Measurements from ENCODE around the gene KRTAP5-9.
"Not testable (repeated sequence)": the region's sequence is repeated elsewhere in the genome, so short reads cannot be mapped to it uniquely, and the experiment has no call there.

Gene KRTAP5-9

GRCh38 chr11:71525188-71525937, 22.9 kb upstream of the KRTAP5-9 start:
- no peak overlapping the region for H3K27ac Mint-ChIP-seq
- no peak overlapping the region for H3K4me3 Mint-ChIP-seq
- peaks cover 9% of the 10 kb centered on the region for H3K9me3 Mint-ChIP-seq

GRCh38 chr11:71525938-71526495, 22.2 kb upstream of the KRTAP5-9 start:
- no peak overlapping the region for H3K27ac Mint-ChIP-seq
- no peak for DNase-seq
- CTCF ChIA-PET = no interaction called here
- H3K36me3 Mint-ChIP-seq = no peaks in the 10 kb centered on the region
- H3K4me1 Mint-ChIP-seq = no peaks in the 10 kb centered on the region
- H3K4me3 Mint-ChIP-seq = no peak overlapping the region
- H3K27me3 Mint-ChIP-seq = peaks cover 3% of the 10 kb centered on the region
- peaks cover 9% of the 10 kb centered on the region for H3K9me3 Mint-ChIP-seq

More at GRCh38 chr11:71525188-71525937, 22.9 kb upstream of the KRTAP5-9 start:
- CTCF ChIA-PET = no interaction called here
- DNase-seq = no peak
- Mint-ChIP-seq H3K36me3 (no peaks in the 10 kb centered on the region), H3K27me3 (peaks cover 3% of the 10 kb centered on the region), H3K4me1 (no peaks in the 10 kb centered on the region)

GRCh38 chr11:71526796-71527575, 21.2 kb upstream of the KRTAP5-9 start, which contains the start of gene KRTAP5-7:
Gene KRTAP5-7, plus strand, starts transcription at chr11:71527267. Its CDS starts 34 bp downstream, at chr11:71527301.
- H3K27me3 Mint-ChIP-seq = not testable (repeated sequence)

DNA sequence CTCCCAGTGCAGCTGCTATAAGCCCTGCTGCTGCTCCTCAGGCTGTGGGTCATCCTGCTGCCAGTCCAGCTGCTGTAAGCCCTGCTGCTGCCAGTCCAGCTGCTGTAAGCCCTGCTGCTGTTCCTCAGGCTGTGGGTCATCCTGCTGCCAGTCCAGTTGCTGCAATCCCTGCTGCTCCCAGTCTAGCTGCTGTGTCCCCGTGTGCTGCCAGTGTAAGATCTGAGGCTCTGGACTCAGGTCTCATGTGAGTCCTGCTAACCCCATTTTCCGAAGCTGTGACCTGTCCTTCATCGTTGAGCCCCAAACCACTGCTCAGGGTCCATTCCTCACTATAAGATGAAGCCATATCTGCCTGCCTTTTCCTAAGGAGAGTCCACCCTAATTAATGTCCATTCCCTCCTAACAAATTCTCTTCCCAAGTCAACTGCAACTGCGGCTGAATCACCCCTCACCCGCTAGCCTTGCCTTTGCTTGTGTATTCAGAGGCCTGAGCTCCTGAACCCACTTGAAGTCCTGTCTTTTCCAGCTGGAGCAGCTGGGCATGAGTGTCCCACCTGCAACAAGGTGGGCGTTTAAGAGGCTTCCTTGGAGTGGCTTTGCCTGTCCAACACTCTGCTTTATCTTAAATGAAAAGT, 20.5 kb upstream of the KRTAP5-9 start:
- Mint-ChIP-seq H3K36me3 (no peaks in the 10 kb centered on the region), H3K27ac (no peak overlapping the region), H3K9me3 (no peaks in the 10 kb centered on the region), H3K27me3 (peaks cover 7% of the 10 kb centered on the region), H3K4me1 (no peaks in the 10 kb centered on the region), H3K4me3 (no peak overlapping the region)
- DNase-seq = no peak
- CTCF ChIA-PET = no interaction called here

More at GRCh38 chr11:71526796-71527575, 21.2 kb upstream of the KRTAP5-9 start, which contains the start of gene KRTAP5-7:
- DNase-seq, CTCF ChIA-PET, H3K36me3 Mint-ChIP-seq, H3K4me3 Mint-ChIP-seq, H3K9me3 Mint-ChIP-seq, H3K4me1 Mint-ChIP-seq, H3K27ac Mint-ChIP-seq: not testable (repeated sequence)

DNA sequence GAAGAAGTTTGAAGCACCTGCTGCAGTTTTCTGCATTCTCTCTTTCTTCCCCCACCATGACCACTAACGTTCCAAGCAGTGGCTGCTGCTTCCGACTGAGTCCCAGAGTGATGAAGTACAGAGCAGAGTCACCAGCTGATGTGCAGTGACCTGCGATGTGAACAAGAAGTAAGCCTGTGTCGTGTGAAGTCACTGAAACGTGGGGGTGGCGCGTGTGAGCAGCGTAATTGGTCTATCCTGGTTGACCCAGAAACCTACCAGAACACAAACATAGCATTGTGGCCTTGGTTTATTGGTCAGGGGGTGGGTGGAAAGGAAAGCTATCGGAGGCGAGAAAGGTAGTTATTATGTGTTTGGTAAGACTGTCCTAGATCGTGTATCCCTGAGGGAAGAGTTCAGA, 17.6 kb upstream of the KRTAP5-9 start:
- no peak overlapping the region for H3K4me3 Mint-ChIP-seq

DNA sequence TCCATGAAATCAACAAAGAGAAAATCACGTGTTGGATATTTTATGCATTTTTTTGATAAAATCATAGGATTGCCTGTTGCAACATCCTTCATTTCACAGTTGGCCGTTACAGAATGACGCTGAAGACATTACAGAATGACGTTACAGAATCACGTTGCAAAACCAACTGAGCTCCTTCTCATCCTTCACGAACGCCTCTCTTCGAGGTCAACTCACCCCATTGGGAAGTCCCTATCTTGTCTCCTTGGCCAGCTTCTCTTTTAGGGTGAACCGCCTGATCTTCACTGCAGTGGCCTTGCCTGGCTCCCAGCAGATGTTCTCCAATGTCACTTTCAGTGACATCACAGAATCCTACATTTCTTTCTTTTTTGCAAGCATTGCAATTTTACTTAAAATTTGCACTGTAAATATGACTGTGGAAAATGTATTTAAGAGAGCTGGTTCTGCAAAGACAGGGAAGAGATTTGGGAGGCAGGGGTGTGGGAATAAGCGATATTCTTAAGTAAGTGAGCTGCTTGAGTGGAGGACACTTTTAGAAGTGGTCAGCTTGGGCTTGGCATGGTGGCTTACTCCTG, 16.1 kb upstream of the KRTAP5-9 start:
- no peaks in the 10 kb centered on the region for H3K36me3 Mint-ChIP-seq
- no peak overlapping the region for H3K27ac Mint-ChIP-seq
- CTCF ChIA-PET = no interaction called here
- peaks cover 4% of the 10 kb centered on the region for H3K27me3 Mint-ChIP-seq
- no peaks in the 10 kb centered on the region for H3K9me3 Mint-ChIP-seq
- H3K4me1 Mint-ChIP-seq = no peaks in the 10 kb centered on the region
- no peak for DNase-seq
- H3K4me3 Mint-ChIP-seq = no peak overlapping the region

More for the DNA sequence above, 17.6 kb upstream of the KRTAP5-9 start:
- peaks cover 7% of the 10 kb centered on the region for H3K27me3 Mint-ChIP-seq
- no peaks in the 10 kb centered on the region for H3K36me3 Mint-ChIP-seq
- no peak for DNase-seq
- H3K4me1 Mint-ChIP-seq = no peaks in the 10 kb centered on the region
- no peaks in the 10 kb centered on the region for H3K9me3 Mint-ChIP-seq
- CTCF ChIA-PET = no interaction called here
- H3K27ac Mint-ChIP-seq = no peak overlapping the region

DNA sequence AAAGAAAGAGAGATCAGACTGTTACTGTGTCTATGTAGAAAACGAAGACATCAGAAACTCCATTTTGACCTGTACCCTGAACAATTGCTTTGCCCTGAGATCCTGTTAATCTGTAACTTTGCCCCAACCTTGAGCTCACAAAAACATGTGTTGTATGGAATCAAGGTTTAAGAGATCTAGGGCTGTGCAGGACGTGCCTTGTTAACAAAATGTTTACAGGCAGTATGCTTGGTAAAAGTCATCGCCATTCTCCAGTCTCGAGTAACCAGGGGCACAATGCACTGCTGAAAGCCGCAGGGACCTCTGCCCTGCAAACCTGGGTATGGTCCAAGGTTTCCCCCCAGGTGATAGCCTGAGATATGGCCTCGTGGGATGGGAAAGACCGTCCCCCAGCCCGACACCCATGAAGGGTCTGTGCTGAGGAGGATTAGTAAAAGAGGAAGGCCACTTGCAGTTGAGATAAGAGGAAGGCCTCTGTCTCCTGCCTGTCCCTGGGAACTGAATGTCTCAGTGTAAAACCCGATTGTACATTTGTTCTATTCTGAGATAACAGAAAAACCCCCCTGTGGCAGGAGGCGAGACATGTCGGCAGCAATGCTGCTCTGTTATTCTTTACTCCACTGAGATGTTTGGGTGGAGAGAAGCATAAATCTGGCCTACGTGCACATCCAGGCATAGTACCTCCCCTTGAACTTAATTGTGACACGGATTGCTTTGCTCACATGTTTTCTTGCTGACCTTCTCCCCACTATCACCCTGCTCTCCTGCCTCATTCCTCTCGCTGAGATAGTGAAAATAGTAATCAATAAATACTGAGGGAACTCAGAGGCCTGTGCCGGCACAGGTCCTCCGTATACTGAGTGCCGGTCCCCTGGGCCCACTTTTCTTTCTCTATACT, 13.3 kb upstream of the KRTAP5-9 start:
- H3K27me3 Mint-ChIP-seq, H3K27ac Mint-ChIP-seq, H3K4me3 Mint-ChIP-seq, H3K36me3 Mint-ChIP-seq, H3K9me3 Mint-ChIP-seq, H3K4me1 Mint-ChIP-seq, DNase-seq, CTCF ChIA-PET: not testable (repeated sequence)

DNA sequence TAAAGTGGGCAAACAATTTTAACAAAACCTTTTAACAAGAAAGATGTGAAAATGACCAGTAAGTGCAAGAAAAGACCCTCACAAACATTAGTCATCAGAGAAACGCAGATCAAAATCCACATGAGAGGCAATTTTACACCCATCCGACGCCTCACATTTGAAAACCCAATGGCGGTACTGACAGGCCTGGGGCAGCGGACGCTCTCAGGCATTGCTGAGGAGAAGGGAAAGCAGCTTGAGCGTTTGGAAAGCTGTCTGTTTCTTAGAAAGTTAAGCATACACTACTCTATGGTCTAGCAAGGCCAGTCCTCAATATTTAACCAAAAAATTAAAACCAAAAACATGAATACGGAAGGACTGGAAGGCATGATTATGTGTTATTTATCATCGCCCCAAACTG, 12.4 kb upstream of the KRTAP5-9 start:
- no peak for DNase-seq
- H3K27ac Mint-ChIP-seq = no peak overlapping the region

DNA sequence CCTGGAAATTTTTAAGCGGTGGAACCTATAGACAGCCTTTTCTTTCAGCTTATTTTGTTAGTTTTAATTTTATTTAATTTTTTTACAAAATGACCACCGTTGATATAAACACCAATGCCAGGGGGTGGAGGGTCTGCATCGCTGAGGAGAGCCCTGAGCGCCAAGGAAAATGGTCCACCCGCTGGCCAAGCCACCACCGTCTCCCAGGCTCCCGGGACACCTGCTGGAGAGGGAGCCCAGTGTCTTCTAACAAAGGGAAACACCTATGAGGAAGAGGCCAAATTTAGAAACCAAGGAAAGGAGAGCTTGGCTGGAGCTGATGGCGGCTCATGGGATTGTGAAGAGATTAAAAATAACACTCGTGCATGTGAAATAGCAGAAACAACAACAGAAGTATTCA, 10.7 kb upstream of the KRTAP5-9 start:
- CTCF ChIA-PET = interaction anchor here (0.6 kb wide), 1 partner anchor 359 kb away, joined by 3 read pairs; no protein-coding TSS in a partner anchor

More for the DNA sequence above, 12.4 kb upstream of the KRTAP5-9 start:
- H3K4me3 Mint-ChIP-seq = no peak overlapping the region
- H3K36me3 Mint-ChIP-seq = no peaks in the 10 kb centered on the region
- CTCF ChIA-PET = no interaction called here
- no peaks in the 10 kb centered on the region for H3K4me1 Mint-ChIP-seq
- H3K27me3 Mint-ChIP-seq = peaks cover 4% of the 10 kb centered on the region
- peaks cover 3% of the 10 kb centered on the region for H3K9me3 Mint-ChIP-seq

GRCh38 chr11:71537977-71538665, 10.1 kb upstream of the KRTAP5-9 start, which contains the start of gene KRTAP5-8:
Gene KRTAP5-8, plus strand, starts transcription at chr11:71538025. Its CDS starts 31 bp downstream, at chr11:71538056.
- H3K4me3 Mint-ChIP-seq, H3K27ac Mint-ChIP-seq, CTCF ChIA-PET, DNase-seq, H3K4me1 Mint-ChIP-seq, H3K36me3 Mint-ChIP-seq, H3K27me3 Mint-ChIP-seq, H3K9me3 Mint-ChIP-seq: not testable (repeated sequence)

More for the DNA sequence above, 10.7 kb upstream of the KRTAP5-9 start:
- DNase-seq = no peak
- Mint-ChIP-seq H3K4me3 (no peak overlapping the region), H3K27me3 (no peaks in the 10 kb centered on the region), H3K4me1 (no peaks in the 10 kb centered on the region), H3K9me3 (peaks cover 5% of the 10 kb centered on the region), H3K27ac (no peak overlapping the region), H3K36me3 (no peaks in the 10 kb centered on the region)

- CTCF ChIA-PET = no interaction called here
- Mint-ChIP-seq H3K4me3 (no peak overlapping the region), H3K4me1 (no peaks in the 10 kb centered on the region), H3K36me3 (no peaks in the 10 kb centered on the region), H3K9me3 (peaks cover 5% of the 10 kb centered on the region), H3K27me3 (peaks cover 8% of the 10 kb centered on the region), H3K27ac (no peak overlapping the region)
- no peak for DNase-seq
Observed at GRCh38 chr11:71538666-71538990, 9.6 kb upstream of the KRTAP5-9 start.

GRCh38 chr11:71539017-71539416, 9.2 kb upstream of the KRTAP5-9 start:
- Mint-ChIP-seq H3K27ac (no peak overlapping the region), H3K9me3 (peaks cover 5% of the 10 kb centered on the region), H3K36me3 (no peaks in the 10 kb centered on the region), H3K4me3 (no peak overlapping the region), H3K4me1 (no peaks in the 10 kb centered on the region), H3K27me3 (peaks cover 11% of the 10 kb centered on the region)
- DNase-seq = no peak
- CTCF ChIA-PET = no interaction called here

- H3K36me3 Mint-ChIP-seq, H3K27ac Mint-ChIP-seq, H3K9me3 Mint-ChIP-seq, H3K4me1 Mint-ChIP-seq, H3K4me3 Mint-ChIP-seq, DNase-seq, CTCF ChIA-PET: not testable (repeated sequence)
- peaks cover 11% of the 10 kb centered on the region for H3K27me3 Mint-ChIP-seq
Observed at GRCh38 chr11:71539971-71540370, 8.2 kb upstream of the KRTAP5-9 start.

Measured in activated naive CD4-positive, alpha-beta T cell treated with anti-CD3 and anti-CD28 coated beads, Interleukin-2, amount 10 ng/mL, durations not matched to agents 7 days and 5 days (primary cell).